ENCODE results near the gene GABRR2. TPM values are rescaled to one million over a fixed set of nuclear protein-coding genes. Genes with fewer than 3 reads are reported as not detected.

GABRR2 gene
- total RNA-seq, 1 donor from 2014 or later: 0.79 TPM

DNA sequence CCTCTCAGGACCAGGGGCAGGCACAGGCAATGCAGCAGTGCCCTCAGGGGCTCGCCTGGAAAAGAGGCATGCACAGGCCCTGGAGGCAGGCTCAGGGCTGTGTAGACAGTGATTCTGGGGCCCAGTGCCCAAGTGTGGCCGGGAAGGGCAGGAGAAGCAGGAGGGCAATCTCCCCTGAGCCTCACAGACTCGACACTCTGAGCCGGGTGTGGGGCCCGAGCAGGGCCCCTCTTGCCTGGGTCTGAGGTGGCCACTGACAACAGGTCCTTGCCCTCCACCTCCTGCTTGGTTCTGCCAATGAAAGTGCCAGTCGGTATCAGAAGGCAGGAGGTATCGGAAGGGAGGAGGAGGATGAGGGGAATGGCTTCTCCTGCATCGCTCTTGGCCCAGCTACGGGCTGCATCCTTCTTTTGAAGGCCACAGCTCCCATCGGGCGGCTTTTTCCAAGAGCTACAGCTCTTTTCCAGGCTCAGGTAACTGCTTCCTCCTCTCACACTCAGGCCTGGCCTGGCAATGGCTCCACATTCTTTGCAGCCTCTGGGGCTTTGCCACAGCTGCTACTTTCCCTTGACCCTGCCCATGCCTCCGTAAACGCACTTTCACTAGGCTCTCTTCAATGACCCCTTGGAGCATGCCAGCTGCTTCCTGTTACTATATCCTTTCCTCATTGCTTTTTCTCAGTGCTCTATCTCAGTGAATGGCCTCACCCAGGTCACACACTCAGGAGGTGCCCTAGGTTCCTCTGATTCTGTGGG is 24.5 kb downstream of the GABRR2 start:
- no peak for DNase-seq

DNA sequence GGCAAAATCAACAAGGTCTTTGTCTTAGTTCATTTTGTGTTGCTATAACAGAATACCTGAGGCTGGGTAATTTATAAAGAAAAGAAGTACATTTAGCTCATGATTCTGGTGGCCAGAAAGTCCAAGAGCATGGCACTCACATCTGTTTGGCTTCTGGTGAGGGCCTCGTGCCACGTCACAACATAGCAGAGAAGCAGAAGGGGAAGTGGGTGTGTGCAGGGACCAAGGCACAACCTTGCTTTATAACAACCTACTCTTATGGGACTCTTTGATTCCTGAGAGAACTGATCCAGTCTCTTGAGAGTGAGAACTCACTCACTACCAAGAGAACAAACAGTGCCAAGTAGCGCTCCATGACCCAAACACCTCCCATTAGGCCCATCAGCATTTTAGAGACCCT is 25.4 kb downstream of the GABRR2 start:
- DNase-seq: no peak

DNA sequence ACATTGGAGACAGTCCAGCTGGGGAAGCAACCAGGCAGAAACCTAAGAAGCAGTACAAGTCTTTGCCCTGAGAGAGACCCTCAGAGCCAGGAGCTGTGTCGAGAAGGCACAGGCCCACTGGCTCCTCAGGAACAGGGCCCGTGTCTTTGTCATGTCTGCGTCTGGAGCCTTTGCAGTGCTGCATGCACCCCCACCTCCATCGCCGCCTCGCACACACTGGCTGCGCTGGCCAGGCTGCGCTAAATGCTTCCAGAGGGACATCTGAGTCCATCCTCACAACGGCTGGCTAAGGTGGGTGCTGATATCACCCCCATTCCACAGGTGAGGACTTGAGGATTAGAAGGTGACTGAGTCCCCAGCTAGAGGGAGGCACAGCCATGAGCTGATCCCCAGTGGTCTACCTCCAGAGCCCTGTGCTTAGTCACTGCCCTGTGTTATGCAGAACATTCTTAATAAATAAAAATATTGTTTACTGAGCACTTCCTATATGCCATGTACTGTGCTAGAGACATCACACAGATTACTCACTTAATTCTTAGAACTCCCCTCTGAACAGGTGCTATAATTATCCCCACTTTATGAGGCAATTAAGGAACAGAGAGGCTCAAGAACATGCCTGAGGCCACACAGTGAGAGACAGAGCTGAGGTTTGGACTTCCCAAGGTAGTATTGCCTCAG is 27.6 kb downstream of the GABRR2 start:
- no peak for DNase-seq

DNA sequence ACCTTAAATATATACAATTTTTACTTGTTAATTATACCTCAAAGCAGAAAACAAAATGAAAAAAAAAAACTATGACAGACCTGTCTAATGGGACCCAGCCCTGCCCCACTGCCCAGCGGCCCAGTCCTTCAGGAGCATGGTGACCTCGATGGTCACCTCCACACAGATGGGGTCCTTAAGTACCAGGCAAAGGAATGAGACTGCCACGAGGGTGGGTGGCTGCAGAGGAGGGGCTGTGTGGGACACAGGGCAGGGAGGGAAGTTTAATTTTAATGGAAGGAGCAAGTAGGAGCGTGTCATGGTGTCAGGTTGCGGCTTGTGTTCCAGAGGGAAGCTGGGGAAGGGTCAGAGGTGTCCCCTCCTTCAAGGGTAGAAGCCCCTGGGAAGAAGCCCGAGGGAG is 28.6 kb downstream of the GABRR2 start:
- no peak for DNase-seq

DNA sequence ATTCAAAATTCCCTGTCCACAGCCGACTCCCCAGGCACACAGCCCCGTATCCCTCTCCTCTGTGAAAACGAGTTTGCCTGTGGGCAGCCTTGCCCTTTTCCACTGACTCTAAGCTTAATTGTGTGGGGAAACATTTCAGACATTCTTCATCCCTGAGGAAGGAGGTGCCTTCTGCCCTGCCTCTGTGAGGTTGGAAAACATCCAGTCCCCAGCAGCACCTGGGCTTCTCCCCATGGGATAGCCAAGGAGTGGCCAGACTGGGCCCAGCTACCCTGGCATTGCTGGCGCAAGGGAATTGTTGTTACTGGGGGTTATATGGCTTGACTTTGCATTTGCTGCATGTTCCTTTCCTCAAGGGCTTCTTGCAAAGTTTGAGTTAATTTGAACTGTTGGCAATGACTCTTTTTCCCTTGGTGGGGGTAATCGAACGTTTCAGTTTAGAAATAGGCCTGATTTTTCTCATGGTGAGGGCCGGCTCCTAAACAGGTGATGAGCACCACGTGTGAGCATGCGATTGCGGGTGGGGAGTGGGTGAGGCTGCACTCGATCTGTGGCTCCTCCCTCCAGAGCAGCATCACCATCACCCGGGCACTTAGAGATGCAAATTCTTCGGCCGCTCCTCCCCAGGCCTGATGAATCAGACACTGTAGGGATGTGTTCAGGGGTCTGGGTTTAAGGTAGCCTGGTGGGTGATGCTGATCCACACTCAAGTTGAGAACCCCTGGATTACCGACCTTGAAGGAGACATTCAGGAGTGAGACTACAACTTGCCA is 29.9 kb downstream of the GABRR2 start:
- DNase-seq: no peak

DNA sequence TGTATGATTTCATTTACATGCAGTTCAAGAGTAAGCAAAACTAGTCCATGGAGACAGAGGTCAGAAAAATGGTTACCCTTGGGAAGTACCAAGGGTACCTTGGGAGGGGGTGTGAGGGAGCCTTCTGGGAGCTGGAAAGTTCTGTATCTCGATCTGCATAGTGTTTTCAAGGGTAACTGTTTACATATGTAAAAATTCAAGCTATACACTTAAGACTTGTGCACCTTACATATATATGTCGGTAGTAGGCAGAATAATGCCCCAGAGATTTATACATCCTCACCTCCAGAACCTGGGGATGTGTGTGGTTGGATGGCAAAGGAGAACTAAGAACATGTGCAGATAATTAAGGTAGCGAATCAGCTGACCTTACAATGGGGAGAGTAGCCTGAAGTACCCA is 31.0 kb downstream of the GABRR2 start:
- DNase-seq: no peak

DNA sequence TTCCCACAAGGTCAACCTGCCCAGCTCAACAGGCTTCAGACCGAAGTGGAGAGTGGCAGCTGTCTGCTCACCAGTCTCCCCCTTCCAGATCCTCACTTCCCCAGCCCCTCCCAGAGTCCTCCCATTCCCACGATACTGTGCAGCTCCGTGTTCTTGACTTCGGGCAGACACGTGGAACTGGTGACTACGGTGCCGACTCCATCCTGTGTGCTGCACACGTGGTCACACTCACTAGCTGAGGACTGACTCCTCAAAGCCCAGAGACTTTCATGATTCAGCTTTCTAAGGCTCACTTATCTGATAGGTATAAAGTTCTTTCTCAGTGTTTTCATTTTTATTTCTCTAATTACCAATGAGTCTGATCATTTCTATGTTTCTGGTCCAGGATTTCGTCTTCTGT is 32.4 kb downstream of the GABRR2 start:
- no peak for DNase-seq

DNA sequence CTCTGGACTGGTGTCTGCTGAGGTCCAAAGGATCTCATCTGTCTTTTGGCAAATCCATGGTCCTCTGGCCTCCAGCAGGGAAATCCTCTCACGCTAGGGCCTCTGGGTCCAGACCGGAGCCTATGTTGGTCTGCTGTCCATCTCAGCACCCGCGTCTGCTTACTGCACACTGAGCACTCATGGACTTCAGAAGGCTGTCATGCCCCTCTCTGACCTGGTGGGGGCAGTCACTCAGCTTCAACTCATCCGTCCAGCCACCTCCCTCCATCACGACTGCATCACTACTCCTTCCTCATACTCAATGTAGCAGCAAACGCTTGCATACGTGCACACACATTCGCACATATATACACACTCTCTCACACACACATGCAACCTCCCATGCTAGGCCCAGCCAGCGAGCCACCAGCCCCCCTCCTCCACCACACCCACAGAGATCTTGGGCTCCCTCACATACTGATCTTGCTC is 33.3 kb downstream of the GABRR2 start:
- no peak for DNase-seq

DNA sequence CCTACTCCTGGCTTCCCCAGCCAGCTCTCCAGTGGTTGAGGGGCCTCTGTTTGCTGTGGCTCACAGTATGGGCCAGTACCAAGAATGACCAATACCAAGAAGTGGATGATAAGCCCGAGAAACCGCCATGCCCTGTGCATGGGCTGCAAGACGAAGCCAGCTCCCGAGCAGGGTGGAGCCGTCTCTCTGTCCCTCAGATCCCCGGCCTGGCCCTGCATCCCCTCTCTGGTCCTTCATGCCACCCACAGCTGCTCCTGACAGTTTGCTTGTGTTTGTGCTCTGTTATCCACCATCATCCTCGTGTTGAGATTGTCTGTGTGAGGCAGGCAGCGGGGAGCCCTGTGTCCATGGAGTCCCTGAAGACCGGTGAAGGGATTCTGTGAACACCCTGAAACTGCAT is 36.1 kb downstream of the GABRR2 start:
- DNase-seq: no peak

DNA sequence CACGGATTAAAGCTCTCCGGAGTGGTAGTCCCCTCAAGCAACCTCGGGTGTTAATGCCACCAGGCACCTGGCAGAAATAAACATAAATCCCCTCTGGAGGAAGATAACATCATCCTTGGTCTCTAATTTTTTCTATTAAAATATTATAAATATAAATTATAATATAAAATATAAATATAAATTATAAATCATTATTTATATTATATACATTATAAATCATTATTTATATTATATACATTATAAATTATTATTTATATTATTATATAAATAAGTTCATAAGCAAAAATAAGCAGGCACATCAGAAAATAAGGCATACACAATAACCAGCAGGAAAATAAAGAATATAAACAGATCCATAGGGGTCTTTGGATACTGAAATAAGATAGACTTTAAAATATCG is 39.2 kb downstream of the GABRR2 start:
- DNase-seq: no peak

DNA sequence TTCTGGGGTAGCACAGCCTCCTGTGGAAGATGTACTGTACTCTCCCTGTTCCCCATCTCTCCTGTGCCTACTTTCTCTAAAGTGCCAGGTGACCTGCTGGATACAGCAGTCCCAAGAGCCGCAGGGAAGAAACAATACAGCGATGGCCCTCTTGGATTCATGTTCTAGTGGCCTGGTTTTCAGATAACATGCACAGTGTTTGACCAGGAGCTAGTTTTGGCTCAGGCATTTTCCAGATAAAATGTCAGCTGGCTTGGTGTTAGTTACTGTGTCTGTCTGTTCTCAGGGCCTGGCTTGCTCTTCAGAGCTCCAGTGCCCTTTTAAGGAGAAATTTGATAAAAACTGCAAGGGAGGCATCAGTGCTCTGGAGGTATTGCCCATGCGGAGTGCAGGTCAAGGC is 41.3 kb downstream of the GABRR2 start:
- DNase-seq: no peak

DNA sequence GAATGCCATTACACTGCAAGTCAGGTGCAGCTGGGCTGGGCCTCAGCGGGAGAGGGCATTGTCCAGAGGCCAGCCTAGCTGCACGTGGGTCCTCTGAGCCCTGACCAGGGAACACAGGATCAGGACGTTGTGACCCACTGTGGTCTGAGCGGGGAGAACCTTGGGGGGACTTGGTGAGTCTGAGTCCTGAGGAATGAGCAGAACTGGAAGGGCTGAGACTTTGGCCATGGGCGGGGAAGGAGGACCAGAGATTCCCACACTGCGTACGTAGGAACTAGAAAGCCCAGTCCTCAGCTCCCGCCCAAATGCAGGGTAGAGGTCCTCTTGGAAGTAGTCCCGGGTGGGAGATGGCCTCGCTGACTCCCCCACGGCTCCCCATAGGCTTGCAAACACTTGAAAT is 42.5 kb downstream of the GABRR2 start:
- DNase-seq: no peak

DNA sequence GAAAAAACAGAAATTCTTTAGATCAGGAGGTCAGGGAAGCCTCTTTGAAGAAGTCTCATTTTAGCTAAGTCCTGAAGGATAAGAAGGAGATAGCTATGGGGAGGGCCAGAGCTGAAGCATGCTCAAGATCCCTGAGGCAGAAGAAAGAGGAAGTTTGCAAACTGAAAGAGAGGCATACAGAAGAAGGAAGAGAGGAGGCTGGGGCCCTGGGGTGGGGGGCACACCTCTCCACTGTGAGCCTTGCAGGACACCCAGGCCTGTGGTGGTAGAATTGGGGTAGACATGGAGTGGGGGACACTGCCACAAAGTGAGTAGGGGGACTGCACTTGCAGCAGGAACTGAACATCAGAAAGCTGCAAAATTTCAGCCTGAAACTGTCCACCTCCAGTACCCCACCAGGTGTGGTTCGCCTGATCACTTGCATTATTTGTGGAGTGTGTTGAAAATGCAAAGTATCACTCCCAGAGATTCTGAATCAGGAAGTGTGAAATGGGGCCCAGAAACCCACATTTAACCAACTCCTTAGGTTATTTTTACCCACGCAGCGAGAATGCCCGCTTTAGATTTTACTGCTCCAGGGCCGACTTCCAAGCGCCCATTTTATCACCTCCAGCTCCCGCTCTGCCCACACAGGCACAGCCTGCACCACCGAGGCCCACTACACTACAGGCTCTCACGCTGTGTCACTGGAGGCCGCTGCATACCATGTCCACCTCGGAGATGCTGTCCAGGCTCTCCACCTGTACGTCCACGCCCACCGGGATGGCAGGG is 44.0 kb downstream of the GABRR2 start:
- DNase-seq: no peak

DNA sequence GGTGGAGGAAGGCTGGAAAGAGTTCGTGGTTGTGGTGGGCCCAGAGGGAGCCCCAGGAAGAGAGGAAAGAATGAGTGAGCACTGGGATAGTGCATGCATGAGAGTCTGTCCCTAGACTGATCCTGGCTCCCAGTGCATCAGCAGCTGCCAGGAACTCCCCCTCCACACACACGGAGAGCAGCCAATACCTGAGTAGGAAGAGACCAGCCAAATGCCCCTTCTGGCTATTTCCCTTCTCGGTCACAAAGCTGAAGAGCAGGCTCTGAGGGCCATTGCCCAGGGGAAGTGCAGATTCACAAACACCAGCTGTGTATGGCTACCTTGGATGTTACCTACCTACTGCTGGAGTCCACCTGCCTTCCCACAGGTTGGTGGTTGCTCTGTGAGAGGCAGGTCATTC is 45.1 kb downstream of the GABRR2 start:
- DNase-seq: no peak

DNA sequence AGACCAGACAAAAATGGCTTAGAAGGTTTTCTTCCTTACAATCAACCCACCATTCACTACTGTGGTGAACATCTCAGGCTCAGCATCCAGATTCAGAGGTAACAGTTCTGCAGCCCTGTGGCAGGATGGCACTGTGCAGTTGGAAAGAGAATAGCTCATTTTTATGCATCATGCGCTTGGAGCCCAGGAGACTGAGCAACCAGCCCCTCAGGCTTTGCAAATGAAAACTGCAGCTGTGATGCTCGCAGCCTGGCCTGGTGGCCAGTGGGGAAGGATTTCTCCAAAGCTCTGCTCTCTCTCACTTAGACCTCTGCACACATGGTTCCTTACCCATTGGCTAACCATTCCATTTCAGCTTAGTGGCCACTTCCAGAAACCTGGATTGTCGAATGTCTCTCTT is 45.8 kb downstream of the GABRR2 start:
- DNase-seq: no peak

DNA sequence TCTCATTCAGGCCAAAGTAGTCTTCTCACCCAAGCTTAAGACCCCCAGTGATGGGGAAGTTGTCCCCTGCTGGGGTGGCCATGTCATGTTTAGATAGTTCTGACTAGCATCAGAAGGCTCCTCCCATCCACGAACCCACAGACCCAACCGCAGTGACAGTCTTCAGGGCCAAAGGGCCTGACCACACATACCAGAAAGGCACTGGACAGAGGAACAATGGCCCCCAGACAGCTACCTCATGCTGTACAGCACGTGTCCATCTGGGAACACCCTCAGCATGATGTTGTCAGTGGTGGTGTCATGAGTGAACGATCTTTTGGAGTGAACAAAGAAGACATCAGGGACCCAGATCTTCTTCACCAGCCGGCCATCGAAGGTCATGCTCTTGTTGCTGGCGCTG is 46.3 kb downstream of the GABRR2 start:
- no peak for DNase-seq

DNA sequence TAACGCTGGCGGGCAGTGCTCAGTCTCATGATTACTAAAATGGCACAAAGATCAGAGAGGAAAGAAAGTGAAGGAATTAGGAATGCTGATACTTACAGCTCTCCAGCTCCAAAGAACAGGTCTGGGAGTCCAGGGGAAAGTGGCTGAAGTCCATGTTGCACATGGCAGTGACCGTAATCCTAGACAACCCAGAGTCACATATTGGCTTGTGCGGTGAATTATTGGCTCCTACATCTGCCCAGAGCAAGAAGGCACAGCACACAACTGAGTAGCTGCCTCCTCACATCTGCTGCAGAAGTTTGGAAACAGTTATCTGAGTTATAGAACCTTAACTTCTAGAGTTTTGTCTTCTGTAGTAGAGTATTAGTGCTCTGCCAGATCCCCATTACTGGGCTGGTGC is 47.2 kb downstream of the GABRR2 start:
- no peak for DNase-seq

DNA sequence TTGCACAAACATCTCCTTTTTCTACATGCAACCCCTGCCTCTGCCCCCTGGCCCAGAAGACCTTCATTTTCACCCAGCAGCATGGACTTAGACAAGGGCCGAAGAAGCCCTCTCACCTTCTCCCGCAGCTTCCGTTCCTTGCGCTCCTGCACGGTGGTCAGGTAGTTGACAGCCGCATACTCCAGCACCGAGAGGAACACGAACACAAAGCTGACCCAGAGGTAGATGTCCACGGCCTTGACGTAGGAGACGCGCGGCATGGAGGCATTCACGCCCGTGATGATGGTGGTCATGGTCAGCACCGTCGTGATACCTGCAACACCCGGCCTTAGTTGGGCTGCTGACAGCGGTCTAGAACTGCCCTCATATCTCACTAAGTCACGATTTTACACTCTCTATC is 50.8 kb downstream of the GABRR2 start:
- no peak for DNase-seq

DNA sequence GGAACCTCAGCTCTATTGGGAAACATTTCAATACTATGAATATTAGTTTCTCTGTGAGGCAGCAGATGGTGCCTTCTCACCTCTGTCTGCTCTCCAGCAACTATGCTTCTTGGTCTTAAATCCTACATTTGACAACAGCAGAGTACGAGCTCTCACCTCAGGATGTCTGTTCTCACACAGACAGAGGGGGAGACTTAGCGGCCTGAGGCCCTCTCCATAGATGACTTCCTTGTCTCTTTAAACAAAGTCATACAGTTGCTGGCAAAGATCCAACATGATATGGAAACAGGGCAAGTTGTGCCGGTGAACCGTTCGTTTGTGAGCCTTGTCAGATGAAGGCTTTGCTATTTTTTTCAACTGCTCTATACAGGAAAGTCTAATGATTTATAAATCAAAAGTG is 54.3 kb downstream of the GABRR2 start:
- no peak for DNase-seq

DNA sequence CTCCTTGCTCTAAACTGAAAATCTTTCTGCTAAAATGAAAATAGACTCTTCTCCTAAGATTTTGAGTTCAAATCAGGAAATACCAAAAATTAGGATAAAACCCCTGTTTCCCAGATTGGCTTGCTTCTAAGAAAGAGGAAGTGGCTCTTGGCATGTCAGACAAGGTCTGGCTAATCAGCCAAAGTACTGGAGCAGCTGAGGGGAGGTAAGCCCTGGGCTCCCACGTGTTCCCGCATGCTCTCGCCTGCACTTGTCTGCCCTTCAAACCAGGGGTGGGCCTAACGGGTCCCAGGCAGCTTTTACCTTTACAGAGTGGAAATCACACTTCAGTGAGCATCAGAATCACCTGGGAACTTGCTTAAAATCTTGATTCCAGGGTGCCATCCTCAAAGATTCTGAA is 54.8 kb downstream of the GABRR2 start:
- DNase-seq: no peak

DNA sequence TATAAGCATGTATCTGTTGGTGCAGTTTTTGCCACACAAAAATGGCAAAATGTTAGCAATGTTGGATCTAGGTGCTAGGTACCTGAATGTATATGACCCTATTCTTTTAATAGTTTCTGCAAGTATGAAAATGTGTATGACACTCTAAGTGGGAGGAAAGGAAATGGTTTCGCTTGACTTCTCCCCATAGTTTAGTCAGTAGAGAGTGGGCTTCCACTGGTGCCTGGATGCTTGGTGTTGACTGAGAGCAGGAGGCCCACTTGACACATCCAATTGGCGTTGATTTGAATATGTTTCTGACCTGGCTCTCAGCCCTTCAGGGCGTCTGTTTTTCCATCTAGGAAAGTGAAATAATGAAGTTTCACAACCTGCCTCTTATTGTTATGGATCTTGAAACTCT is 56.2 kb downstream of the GABRR2 start:
- DNase-seq: no peak

DNA sequence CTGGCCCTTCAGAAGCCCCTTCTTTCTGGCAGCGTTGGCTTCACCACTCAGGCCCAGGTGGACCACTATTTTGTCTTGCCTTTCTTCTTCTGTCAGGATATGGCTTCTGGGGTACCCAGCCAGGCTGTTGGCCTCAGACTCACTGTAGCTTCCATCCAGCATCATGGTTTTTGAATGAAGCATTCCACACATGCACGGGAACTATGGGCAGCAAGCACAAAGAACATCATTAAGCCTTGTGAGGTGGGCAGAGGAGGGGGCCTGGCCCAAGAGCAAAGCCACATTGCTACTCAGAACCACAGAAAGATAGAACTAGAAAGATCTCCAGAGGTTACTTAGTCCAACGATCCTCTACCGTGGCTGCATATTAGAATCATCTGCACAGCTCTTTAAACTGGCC is 57.3 kb downstream of the GABRR2 start:
- DNase-seq: no peak

DNA sequence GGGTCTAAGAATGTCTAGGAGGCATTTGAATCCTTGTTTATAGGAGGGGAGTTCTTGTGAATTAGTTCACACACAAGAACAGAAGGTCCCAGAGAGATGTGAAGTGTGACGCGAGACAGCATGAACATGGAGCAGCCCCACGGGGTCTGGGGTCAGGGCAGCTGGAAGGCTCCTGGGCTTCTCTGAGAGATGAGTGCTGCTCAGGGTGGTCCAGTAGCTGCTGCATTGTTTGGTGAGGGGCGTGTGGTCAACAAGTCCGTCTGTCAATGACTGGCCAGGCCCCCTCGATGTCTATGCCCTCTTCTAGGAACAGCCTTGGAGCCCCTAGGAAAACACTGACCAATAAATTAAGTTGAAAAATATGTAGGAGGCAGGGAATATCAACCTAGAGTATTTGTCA is 57.8 kb downstream of the GABRR2 start:
- no peak for DNase-seq

Data from skin of body (tissue), 2 donors.